Dermis blood vessel endothelial cell (primary cell): ENCODE measurements around the gene PRKCZ. TPM values are rescaled to one million over a fixed set of nuclear protein-coding genes. Genes with fewer than 3 reads are reported as not detected.
A peak's percentile ranks its signal among the peaks of the same experiment; 100 is the strongest.

ENCODE experiments used
- DNase-seq: peaks from one replicate; pipeline ENCODE4 v3.0.0; 2010
- total RNA-seq: library from RNA; depleted of rRNA; stranded (reverse); fragments of >200 nt; gene quantifications from 2 replicates; pipeline ENCODE4 v1.2.3, GENCODE V29; 2014

The PRKCZ gene
- total RNA-seq, 1 donor from 2014 or later: 22.8 TPM

GRCh38 chr1:2181752-2182151 lies 131.5 kb downstream of the PRKCZ start:
- no peak for DNase-seq

DNA sequence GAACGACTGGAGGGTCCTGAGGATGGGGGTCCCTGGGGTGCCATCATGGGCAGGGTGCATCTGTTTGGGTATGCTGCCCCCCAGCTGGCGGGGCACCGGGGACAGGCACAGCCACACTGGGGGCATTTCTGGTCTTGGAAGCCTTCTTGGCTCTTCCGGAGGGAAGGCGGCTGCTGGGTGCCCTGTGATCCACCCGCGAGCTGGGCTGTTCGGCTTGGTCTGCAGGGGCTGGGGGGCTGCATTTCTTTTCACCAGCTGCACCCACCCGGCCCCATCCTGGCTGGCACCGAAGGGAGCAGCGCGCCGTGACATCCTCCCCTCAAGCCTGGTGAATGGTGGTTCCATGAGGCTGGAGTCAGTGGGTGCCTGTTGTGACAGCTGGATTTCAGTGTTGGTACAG lies 132.2 kb downstream of the PRKCZ start:
- no peak for DNase-seq

- no peak for DNase-seq
These were observed 133.7 kb downstream of the PRKCZ start for GRCh38 chr1:2183937-2184334.

DNA sequence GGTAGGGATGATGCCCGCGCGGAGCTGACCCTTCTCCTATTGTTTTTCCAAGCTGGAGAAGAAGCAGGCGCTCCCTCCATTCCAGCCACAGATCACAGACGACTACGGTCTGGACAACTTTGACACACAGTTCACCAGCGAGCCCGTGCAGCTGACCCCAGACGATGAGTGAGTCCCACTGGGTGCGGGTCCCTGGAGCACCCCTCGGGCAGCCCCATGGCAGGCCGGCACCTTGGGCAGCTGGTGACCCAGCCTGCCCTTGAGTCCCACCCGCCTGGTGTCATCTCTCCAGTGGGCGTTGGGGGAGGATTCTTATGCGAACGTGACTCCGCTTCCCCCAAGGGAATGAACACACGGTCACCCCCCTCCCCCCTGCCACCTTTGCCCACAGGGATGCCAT lies 134.3 kb downstream of the PRKCZ start:
- no peak for DNase-seq

GRCh38 chr1:2184934-2185333 lies 134.7 kb downstream of the PRKCZ start:
- no peak for DNase-seq

DNA sequence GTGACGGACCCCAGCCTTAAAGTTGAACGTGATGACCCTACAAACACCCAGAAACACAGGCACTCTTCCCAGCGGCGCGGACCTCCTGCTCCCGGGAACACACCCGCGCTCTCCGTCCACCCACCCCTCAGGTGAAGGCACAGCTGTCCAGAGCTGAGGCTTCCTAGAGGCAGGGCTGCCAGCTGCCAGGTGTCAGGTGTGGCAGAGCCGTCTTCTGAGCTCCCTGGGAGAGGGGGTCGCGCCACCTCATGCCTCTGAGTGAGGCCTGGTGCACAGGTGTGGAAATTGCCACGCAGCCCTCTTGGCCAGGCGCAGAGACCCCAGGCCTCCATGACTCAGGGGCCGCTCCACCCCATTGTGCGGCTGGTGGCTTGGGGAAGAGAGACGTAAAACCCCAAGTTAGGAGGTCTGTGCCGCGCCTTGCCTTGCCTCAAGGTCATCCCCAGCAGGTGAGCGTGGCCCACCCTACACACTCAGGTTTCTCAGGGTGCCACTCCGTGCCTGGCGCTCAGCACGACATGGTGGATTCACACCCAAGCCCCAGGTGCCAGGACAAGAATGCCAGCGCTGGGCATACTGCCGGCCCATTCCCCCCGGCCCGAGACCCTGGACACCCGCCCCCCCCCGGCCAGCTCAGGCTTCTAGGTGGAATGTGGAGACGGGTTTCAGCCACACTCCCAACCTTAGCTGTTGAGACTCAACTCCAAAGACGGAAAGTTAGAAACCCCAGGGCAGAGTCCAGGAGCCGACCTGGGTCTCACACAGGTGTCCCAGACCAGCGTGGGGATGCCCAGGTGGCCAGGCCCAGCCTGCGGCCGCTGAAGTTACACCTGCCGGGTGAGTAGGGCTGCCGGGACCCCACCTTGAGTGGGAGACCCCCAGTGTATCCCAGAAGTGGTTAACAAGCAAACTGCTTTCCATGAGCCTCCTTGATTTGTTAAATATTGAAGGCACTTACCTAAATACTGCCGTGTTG lies 136.0 kb downstream of the PRKCZ start:
- DNase-seq: no peak

GRCh38 chr1:2186901-2187300 lies 136.7 kb downstream of the PRKCZ start:
- no peak for DNase-seq

GRCh38 chr1:2187619-2188018 lies 137.4 kb downstream of the PRKCZ start:
- no peak for DNase-seq

- DNase-seq: no peak
These were observed 138.1 kb downstream of the PRKCZ start for GRCh38 chr1:2188336-2188735.

- peak; percentile 91 for DNase-seq
These were observed 139.5 kb downstream of the PRKCZ start for GRCh38 chr1:2189459-2190425.

DNA sequence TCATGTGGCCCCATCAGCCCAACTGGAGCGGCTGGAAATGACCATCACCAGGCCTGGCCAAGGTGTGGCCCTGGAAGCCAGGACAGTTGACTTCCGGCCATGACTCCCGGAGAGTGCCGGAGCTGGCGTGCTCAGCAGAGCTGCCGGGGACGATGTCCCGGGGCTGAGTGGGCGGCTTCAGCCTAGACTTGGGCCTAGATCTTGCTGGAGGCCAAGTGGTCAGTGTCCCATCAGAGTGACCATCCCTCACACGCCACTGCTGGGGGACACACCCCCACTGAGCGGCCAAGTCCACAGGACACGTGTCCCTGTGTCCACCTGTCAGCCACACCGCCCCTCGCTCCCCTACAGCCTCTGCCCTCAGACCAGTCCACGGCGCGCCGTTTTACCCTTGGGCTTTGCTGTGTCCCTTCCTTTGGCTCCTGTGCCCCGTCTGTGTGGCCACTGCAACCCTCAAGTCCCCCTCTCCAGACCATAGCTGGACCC lies 140.3 kb downstream of the PRKCZ start:
- no peak for DNase-seq

DNA sequence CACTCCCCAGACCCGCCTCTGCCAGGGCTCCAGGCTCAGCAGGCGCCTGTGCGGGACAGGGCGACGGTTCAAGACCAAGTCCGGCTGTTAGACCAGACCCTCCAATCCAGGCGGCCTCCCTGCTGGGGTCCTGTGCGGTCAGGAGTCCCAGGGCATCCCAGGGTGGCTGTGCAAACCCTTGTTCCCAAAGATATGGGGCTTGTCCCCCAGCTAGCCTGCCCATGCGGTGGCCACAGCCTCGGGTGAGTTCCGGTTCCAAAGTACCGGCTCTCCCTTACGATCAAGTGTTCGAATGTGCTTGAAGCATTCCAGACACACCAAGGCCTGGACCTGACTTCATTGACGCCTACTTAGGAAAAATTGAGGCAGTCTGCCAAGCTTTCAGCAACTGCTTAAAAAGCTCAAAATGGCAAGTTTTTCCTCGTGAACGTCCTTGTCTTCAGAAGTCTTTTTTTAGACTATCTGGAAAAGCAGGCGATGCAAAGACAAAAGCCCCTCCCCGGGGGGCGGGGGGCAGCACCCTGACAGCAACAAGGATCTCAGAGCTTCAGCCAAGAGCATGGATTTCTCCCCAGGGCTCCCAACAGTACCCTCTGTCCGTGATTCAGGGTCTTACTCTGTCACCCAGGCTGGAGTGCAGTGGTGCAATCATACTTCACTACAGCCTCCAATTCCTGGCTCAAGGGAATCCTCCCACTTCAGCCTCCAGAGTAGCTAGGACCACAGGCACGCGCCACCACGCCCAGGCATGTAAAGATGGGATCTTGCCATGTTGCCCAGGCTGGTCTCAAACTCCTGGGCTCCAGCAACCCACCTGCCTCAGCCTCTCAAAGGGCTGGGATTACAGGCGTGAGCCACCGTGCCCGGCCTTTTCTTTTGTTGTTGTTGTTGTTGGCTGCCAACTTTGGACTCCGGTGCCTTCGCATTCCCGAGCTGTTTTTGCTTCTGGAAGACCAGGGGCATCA lies 142.1 kb downstream of the PRKCZ start:
- no peak for DNase-seq

DNA sequence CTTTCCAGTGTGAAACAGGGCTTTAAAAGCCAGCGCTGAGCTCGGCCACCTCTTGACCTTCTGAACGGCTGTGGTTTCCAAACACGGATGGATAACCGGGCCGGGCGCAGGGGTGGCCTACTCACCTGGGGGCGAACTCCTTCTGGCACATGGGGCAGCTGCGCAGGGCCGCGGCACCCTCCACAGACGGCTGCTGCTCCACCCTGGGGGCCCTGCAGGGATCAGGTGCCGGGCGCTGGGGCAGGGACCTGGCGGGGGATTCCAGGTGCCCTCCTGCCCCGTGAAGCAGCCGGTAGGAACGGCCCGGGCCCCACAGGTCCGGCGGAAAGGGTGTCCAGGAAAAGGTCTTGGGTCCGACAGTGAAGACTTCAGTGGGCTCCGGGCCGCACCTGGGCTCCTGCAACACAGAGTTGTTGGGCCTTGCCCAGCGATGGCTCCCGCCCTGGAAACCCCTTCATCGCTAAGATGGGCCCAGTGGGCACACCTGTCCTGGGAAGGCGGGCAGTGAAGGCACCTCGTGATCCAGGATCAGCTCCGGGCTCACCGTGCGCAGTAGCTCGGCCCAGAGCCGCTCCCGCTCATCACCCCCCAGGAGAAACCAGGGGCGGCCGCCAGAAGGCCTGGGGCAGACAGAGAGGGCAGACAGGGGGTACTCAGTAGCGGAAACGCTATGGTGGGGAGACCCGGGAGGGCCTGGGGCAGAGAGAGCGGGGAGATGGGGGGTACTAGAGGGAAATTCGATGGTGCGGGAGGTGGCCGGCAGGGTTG lies 143.5 kb downstream of the PRKCZ start:
- DNase-seq: no peak

GRCh38 chr1:2194319-2194897 lies 144.2 kb downstream of the PRKCZ start, which contains the start of gene FAAP20:
FAAP20 (minus strand) TSS chr1:2194772; CDS start chr1:2194749, 23 bp downstream.
- peak; percentile 72 for DNase-seq

DNA sequence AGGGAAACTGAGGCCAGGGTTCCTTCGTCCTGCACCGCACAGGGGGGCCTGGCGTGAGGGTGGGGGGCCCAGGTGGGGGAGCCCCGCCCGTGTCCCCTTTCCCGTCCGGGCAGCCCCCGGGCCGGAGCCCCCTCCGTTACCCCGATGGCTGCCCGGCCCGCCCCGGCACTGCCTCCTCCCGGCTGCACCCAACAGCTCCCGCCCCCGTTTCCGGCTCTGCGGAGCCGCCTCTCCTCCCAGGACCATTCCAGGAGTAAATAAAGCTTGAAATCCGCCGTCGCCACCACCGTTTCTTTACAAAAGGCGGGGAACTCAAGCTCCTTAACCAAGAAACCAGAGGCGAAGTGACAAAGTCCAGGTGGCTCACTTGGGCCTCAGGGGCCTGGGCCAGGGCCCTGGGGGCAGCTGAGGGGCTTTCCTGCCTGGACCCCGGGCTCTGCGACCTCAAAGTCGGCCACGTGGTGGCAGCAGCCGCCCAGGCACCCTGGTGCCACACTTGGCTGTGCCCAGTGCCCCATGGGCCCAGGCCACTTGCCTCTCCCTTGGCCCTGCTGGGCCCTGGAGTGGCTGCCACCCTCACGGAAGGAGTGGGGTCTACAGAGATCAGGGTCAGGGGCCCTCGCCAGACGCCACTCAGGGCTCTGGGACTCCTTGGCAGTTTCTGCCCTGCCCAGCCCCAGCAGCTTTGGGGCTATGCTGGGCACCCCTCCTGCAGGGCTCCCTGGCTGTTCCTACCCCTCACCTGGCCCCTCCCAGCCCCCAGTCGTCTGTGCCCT lies 144.9 kb downstream of the PRKCZ start:
- peak; percentile 88 for DNase-seq

DNA sequence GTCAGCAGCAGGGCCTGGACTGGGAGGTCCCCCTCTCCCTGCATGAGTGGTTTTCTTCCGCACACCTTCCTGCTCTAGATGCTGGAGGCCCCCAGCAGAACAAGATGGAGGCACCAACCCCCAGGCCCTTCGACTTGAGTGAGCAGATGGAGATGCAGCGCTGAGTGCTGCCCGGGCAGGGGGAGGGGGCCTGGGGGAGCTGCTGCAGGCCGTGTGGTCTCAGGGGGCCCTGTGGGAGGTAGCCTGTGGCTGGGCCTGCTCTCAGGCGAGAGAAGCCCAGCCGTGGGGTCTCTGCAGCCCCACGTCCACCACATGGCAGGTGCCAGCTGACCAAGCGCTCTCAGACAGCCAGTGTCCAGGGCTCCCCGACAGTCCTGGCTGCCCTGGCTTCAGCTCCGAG lies 145.6 kb downstream of the PRKCZ start:
- no peak for DNase-seq

DNA sequence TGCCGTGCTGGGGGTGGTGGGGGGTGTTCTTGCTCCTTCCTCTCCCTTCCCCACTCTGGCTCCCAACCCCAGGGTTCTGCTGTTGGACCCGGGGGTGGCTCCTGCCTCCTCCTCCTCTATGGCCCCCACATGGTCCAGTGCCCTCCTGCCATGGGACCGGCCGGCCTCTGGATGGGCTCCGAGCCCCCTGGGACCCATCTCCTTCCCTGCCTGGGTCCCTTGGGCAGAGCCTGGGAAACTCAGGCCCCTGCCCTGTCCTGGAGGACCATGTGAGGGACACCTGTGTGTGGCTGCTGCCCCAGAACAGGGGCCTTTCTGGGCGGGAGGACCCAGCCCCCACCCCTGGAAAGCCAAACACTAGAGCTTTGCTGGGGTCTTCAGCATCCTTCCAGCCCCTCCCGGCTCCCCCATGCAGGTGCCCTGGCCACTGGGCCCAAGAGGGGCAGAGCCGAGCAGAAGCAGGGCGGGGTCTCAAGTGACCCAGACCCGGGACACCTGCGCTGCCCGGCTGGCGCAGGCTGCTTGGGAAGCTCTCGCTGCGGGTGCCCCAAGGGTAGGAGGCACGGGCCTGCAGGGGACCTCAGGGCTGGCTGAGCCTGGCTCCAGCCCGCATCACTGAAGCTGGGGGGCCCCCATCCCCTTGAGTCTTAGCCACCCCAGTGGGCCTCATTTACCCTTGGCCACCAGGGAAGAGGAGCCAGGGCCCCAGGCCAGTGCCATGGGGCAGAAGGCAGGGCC lies 146.9 kb downstream of the PRKCZ start:
- no peak for DNase-seq

DNA sequence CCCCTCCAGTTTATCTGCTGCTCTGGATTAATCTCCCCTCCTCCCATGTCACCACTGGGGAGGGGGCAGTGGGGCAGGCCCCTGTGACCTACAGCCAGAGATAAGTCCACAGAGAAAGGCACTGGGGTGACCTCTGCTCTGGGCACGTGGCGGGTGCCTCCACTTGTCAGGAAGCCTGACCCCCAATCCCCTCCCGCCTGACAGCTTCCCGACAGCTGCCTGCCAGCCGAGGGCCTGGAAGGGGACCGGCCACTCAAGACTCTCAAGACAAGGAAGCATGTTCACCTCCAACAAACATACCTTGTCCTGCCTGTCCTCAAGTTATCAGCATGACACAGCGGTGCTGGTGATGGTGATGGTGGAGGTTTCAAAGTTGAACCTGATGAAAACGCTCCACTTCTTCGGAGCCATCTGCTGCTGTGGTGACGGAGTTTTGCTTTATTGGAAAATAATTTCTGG lies 147.5 kb downstream of the PRKCZ start:
- no peak for DNase-seq

DNA sequence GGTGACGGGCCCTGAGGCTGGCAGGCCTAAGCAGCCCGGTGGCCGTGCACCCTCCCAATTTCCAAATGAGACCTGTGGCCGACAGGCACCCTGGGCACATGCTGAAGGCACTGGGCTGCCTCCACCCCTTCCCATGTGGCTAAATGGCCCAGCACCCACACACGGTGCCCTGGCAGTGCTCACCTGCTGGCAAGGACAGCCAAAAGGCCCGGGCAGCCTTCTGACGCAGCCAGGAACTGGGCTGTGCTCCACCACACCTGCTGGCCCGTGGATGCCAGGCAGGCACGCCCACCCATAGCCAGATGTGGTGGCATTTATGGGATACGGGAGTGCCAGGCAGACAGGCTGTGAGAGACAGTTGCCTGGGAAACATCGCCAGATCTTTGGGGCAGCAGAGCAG lies 148.4 kb downstream of the PRKCZ start:
- no peak for DNase-seq
